Left renal cortex interstitium (tissue), 4 donors: ENCODE data around the gene CAMTA1. TPM values are rescaled to one million over a fixed set of nuclear protein-coding genes. Genes with fewer than 3 reads are reported as not detected.

Experiments
- DNase-seq, 4 donors: peaks; one replicate each; pipeline ENCODE4 v3.0.0-alpha.2; 2013; ENCODE audit warnings: low read depth in 4 of 4, low spot score in 2 of 4, missing footprints in 1 of 4
- polyA plus RNA-seq, 4 donors: library from polyadenylated mRNA; unstranded; fragments of 120-200 nt; gene quantifications; one replicate each; pipeline ENCODE4 v1.2.1, GENCODE V29; 2013; ENCODE audit not compliant: insufficient read length in 4 of 4

The CAMTA1 gene
- polyA plus RNA-seq, 4 donors, result 76.8 to 91.3 (median 85.3) TPM

GRCh38 chr1:7052701-7053100, 267.4 kb downstream of the CAMTA1 start:
- DNase-seq, result no peak

- DNase-seq, result no peak
Observed at GRCh38 chr1:7060745-7061144, 275.5 kb downstream of the CAMTA1 start.

GRCh38 chr1:7062346-7063061, 277.2 kb downstream of the CAMTA1 start:
- DNase-seq, result no peak

GRCh38 chr1:7063981-7064380, 278.7 kb downstream of the CAMTA1 start:
- DNase-seq, result no peak

GRCh38 chr1:7068552-7068951, 283.3 kb downstream of the CAMTA1 start:
- DNase-seq, result no peak

- DNase-seq, result no peak
Observed at GRCh38 chr1:7069931-7070330, 284.7 kb downstream of the CAMTA1 start.

GRCh38 chr1:7070389-7071029, 285.3 kb downstream of the CAMTA1 start:
- DNase-seq, result peak in 3 of 4 donors; percentile 29 to 59 (median 42)

GRCh38 chr1:7076117-7076516, 290.9 kb downstream of the CAMTA1 start:
- no peak for DNase-seq

GRCh38 chr1:7076572-7076971, 291.3 kb downstream of the CAMTA1 start:
- DNase-seq, result no peak

GRCh38 chr1:7077136-7077535, 291.9 kb downstream of the CAMTA1 start:
- no peak for DNase-seq

- DNase-seq, result no peak
Observed at GRCh38 chr1:7077970-7078369, 292.7 kb downstream of the CAMTA1 start.

- DNase-seq, result no peak
Observed at GRCh38 chr1:7079637-7080036, 294.4 kb downstream of the CAMTA1 start.

GRCh38 chr1:7084232-7084894, 299.1 kb downstream of the CAMTA1 start:
- no peak for DNase-seq

GRCh38 chr1:7085521-7085920, 300.3 kb downstream of the CAMTA1 start:
- DNase-seq, result no peak

GRCh38 chr1:7086106-7086505, 300.9 kb downstream of the CAMTA1 start:
- DNase-seq, result no peak

GRCh38 chr1:7087888-7088287, 302.6 kb downstream of the CAMTA1 start:
- no peak for DNase-seq

GRCh38 chr1:7089497-7089896, 304.2 kb downstream of the CAMTA1 start:
- DNase-seq, result no peak

- no peak for DNase-seq
Observed at GRCh38 chr1:7093297-7093696, 308.0 kb downstream of the CAMTA1 start.

- DNase-seq, result no peak
Observed at GRCh38 chr1:7094086-7094485, 308.8 kb downstream of the CAMTA1 start.

- DNase-seq, result no peak
Observed at GRCh38 chr1:7094509-7094908, 309.3 kb downstream of the CAMTA1 start.

- DNase-seq, result no peak
Observed at GRCh38 chr1:7095343-7095964, 310.2 kb downstream of the CAMTA1 start.
